Prostate gland (tissue), 2 donors: ENCODE measurements around the gene ARHGEF18.

Experiments used
- POLR2A ChIP-seq: fragments of 450-650 bp; IDR thresholded peaks from one replicate; pipeline ENCODE4 v1.6.1; 2016; ENCODE audit warnings: antibody characterized with exemption, mild to moderate bottlenecking
- POLR2AphosphoS5 ChIP-seq: sonication (generic); formaldehyde crosslinking; IDR thresholded peaks from one replicate; pipeline ENCODE4 v1.6.1; 2017; ENCODE audit warnings: antibody characterized with exemption
- TF ChIP-seq, protein P1 (sequence below), 4 experiments: fragments of 200-600 bp in 2 of 4; fragments of 450-650 bp in 2 of 4; sonication (generic) in 2 of 4; IDR thresholded peaks; 1 replicate in 3 of 4; 2 replicates in 1 of 4; pipeline ENCODE4 v1.5.1; 2016 to 2019; ENCODE audit warnings: antibody characterized with exemption in 4 of 4, mild to moderate bottlenecking in 2 of 4, moderate library complexity in 2 of 4

DNA sequence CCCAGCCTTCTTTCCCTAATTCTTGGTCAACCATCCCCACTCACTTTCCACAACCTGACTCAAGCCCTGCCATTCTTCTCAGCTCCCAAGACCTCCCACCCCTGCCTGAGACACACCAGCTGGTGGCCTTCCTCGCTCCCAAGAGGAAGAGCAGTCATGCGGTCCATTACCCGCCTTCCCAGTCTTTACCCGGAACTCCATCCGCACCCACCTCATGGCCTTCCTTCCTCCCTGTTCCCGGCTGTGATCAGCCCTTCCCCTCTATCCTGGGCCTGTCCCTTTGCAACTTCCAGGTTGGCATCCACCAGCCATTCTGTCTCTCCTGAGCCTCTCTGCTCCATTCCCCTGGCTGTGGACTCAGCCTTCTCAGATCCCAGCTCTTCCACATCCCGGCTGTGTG, 35.9 kb upstream of the ARHGEF18 start:
- TF ChIP-seq POLR2A (no peak), POLR2AphosphoS5 (no peak)
- TF ChIP-seq, protein P1, sequence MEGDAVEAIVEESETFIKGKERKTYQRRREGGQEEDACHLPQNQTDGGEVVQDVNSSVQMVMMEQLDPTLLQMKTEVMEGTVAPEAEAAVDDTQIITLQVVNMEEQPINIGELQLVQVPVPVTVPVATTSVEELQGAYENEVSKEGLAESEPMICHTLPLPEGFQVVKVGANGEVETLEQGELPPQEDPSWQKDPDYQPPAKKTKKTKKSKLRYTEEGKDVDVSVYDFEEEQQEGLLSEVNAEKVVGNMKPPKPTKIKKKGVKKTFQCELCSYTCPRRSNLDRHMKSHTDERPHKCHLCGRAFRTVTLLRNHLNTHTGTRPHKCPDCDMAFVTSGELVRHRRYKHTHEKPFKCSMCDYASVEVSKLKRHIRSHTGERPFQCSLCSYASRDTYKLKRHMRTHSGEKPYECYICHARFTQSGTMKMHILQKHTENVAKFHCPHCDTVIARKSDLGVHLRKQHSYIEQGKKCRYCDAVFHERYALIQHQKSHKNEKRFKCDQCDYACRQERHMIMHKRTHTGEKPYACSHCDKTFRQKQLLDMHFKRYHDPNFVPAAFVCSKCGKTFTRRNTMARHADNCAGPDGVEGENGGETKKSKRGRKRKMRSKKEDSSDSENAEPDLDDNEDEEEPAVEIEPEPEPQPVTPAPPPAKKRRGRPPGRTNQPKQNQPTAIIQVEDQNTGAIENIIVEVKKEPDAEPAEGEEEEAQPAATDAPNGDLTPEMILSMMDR (IDR thresholded peaks at IDR 0.05): no peak
